ENCODE data around the gene KLHDC2. TPM values are rescaled to one million over a fixed set of nuclear protein-coding genes. Genes with fewer than 3 reads are reported as not detected.
"Not testable (repeated sequence)": the region's sequence is repeated elsewhere in the genome, so short reads cannot be mapped to it uniquely, and the experiment has no call there.

Gene KLHDC2
- total RNA-seq, 1 donor from 2014 or later = 60.1 TPM

DNA sequence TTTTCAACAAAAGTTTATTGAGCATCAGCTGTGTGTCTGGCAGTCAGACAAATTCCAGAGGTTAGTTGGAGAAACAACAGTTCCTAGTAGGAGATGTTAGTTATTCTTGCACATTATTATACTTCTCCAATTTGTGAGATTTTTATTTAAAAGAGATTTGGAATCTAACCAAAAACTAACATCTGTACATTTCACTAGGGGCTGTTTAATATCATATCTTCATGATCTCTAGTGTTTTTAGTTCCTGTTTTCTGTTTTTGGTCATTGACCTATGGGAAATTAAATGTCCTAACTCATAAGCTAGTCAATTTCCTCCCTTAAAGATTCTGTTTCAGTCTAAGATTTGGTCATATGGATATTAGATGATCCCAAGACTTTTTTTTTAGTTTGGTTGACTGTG is 34.1 kb upstream of the KLHDC2 start:
- H3K4me3 Mint-ChIP-seq (ENCODE audit: unreplicated experiment) = no peak overlapping the region
- peaks cover 23% of the 10 kb centered on the region for H3K36me3 Mint-ChIP-seq (ENCODE audit: unreplicated experiment)
- H3K9me3 Mint-ChIP-seq (ENCODE audit: unreplicated experiment) = no peaks in the 10 kb centered on the region
- H3K27me3 Mint-ChIP-seq (ENCODE audit: unreplicated experiment) = no peaks in the 10 kb centered on the region
- TF ChIP-seq, protein P1, sequence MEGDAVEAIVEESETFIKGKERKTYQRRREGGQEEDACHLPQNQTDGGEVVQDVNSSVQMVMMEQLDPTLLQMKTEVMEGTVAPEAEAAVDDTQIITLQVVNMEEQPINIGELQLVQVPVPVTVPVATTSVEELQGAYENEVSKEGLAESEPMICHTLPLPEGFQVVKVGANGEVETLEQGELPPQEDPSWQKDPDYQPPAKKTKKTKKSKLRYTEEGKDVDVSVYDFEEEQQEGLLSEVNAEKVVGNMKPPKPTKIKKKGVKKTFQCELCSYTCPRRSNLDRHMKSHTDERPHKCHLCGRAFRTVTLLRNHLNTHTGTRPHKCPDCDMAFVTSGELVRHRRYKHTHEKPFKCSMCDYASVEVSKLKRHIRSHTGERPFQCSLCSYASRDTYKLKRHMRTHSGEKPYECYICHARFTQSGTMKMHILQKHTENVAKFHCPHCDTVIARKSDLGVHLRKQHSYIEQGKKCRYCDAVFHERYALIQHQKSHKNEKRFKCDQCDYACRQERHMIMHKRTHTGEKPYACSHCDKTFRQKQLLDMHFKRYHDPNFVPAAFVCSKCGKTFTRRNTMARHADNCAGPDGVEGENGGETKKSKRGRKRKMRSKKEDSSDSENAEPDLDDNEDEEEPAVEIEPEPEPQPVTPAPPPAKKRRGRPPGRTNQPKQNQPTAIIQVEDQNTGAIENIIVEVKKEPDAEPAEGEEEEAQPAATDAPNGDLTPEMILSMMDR (IDR thresholded peaks at IDR 0.05) = no peak
- no peak overlapping the region for H3K27ac Mint-ChIP-seq (ENCODE audit: unreplicated experiment)
- DNase-seq (ENCODE audit: extremely low spot score, unreplicated experiment) = no peak
- H3K4me1 Mint-ChIP-seq (ENCODE audit: unreplicated experiment) = no peaks in the 10 kb centered on the region

DNA sequence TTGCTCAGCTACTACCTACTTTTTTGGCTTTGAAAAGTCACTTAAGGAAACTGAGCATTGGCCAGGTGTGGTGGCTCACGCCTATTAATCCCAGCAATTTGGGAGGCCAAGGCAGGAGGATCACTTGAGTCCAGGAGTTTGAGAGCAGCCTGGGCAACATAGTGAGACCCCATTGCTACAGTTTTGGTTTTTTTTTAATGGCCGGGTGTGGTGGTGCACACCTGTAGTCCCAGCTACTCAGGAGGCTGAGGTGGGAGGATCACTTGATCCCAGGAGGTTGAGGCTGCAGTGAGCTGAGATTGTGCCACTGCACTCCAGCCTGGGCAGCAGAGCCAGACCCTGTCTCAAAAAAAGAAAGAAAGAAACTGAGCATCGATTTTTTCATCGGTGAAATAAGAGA is 32.3 kb upstream of the KLHDC2 start:
- not testable (repeated sequence) for H3K27ac Mint-ChIP-seq (ENCODE audit: unreplicated experiment); H3K27me3 Mint-ChIP-seq (ENCODE audit: unreplicated experiment); H3K9me3 Mint-ChIP-seq (ENCODE audit: unreplicated experiment); H3K4me1 Mint-ChIP-seq (ENCODE audit: unreplicated experiment); DNase-seq (ENCODE audit: extremely low spot score, unreplicated experiment); H3K4me3 Mint-ChIP-seq (ENCODE audit: unreplicated experiment)
- peaks cover 16% of the 10 kb centered on the region for H3K36me3 Mint-ChIP-seq (ENCODE audit: unreplicated experiment)

DNA sequence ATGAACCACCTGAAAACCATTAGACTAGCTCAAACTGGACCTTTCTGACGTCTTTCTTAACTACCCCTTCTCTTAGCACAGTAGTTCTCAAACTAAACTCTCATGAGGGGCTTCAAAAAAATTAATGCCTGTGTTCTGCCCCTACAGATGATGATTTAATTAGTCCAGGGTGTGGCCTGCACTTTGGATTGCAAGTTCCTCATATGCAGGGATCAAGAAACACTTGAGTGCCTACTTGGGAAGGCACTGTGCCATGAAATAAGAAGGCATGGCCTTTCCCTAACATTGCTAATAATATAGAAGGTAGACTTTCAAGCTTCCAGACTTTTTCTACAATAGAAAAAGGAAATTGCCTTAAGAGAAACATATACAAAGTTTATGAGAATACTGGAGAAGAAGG is 22.8 kb upstream of the KLHDC2 start:
- Mint-ChIP-seq H3K36me3 (ENCODE audit: unreplicated experiment) (peaks cover 40% of the 10 kb centered on the region), H3K27me3 (ENCODE audit: unreplicated experiment) (no peaks in the 10 kb centered on the region), H3K4me1 (ENCODE audit: unreplicated experiment) (no peaks in the 10 kb centered on the region), H3K9me3 (ENCODE audit: unreplicated experiment) (no peaks in the 10 kb centered on the region), H3K27ac (ENCODE audit: unreplicated experiment) (no peak overlapping the region), H3K4me3 (ENCODE audit: unreplicated experiment) (no peak overlapping the region)
- TF ChIP-seq, protein P1 (IDR thresholded peaks at IDR 0.05) = no peak
- no peak for DNase-seq (ENCODE audit: extremely low spot score, unreplicated experiment)

DNA sequence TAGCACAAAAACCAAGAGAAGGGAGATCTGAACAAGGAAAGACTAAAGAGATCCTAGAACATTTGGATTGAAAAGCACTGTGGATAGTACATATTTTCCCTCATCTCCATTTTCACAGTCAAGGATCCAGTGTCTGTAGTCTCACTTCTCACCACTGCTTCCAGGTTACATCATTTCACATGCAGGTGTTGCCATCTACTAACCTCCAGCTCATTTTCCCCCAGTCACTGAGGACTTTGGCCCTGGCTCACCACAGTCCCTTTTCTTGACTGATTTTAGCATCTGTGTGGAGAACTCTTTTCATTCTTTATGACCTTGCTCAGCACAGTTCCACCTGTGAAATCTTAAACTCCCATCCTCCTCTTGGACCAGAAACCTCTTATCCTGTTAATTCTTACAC is 21.5 kb upstream of the KLHDC2 start:
- not testable (repeated sequence) for H3K4me3 Mint-ChIP-seq (ENCODE audit: unreplicated experiment); H3K27ac Mint-ChIP-seq (ENCODE audit: unreplicated experiment); DNase-seq (ENCODE audit: extremely low spot score, unreplicated experiment); H3K4me1 Mint-ChIP-seq (ENCODE audit: unreplicated experiment); H3K27me3 Mint-ChIP-seq (ENCODE audit: unreplicated experiment); H3K9me3 Mint-ChIP-seq (ENCODE audit: unreplicated experiment)
- H3K36me3 Mint-ChIP-seq (ENCODE audit: unreplicated experiment) = peaks cover 42% of the 10 kb centered on the region

DNA sequence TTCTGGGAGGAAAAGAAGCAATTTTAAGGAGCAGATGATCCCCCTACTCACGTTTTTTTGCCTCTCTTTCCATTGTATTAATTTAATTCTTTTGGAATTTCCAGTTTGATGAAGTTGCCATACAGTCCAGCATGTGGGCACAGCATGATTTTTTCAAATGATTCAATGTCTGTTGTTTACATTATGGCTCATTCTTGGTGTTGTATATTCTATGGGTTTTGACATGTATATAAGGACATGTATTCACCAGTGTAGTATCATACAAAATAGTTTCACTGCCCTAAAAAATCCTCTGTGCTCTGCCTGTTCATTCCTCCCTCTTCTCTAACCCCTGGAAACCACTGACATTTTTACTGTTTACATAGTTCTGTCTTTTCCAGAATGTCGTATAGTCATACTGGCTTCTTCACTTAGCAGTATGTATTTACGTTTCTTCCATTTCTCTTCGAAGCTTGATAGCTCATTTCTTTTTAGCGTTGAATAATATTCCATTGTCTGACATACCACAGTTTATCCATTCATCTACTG is 13.3 kb upstream of the KLHDC2 start:
- Mint-ChIP-seq H3K27me3 (ENCODE audit: unreplicated experiment) (peaks cover 3% of the 10 kb centered on the region), H3K4me3 (ENCODE audit: unreplicated experiment) (no peak overlapping the region), H3K4me1 (ENCODE audit: unreplicated experiment) (peaks cover 3% of the 10 kb centered on the region), H3K9me3 (ENCODE audit: unreplicated experiment) (no peaks in the 10 kb centered on the region), H3K27ac (ENCODE audit: unreplicated experiment) (no peak overlapping the region), H3K36me3 (ENCODE audit: unreplicated experiment) (peaks cover 3% of the 10 kb centered on the region)
- TF ChIP-seq, protein P1 (IDR thresholded peaks at IDR 0.05) = no peak
- no peak for DNase-seq (ENCODE audit: extremely low spot score, unreplicated experiment)

DNA sequence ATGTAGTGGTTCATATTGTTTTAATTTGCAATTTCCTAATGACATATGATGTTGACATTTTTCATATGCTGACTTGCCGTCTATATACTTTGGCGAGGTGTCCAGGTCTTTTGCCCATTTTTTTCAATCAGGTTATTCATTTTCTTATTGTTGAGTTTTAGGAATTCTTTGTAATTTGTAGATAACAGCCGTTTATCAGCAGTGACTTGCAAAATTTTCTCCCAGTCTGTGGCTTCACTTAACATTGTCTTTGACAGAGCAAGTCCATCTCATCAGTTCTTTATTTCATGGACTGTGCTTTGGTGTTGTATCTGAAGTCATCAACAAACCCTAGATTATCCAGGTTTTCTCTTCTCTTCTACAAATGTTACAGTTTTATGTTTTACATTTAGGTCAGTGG is 12.6 kb upstream of the KLHDC2 start:
- peaks cover 2% of the 10 kb centered on the region for H3K36me3 Mint-ChIP-seq (ENCODE audit: unreplicated experiment)
- H3K4me3 Mint-ChIP-seq (ENCODE audit: unreplicated experiment) = no peak overlapping the region
- peaks cover 7% of the 10 kb centered on the region for H3K27me3 Mint-ChIP-seq (ENCODE audit: unreplicated experiment)
- TF ChIP-seq, protein P1 (IDR thresholded peaks at IDR 0.05) = no peak
- no peak overlapping the region for H3K27ac Mint-ChIP-seq (ENCODE audit: unreplicated experiment)
- DNase-seq (ENCODE audit: extremely low spot score, unreplicated experiment) = no peak
- no peaks in the 10 kb centered on the region for H3K9me3 Mint-ChIP-seq (ENCODE audit: unreplicated experiment)
- H3K4me1 Mint-ChIP-seq (ENCODE audit: unreplicated experiment) = peaks cover 3% of the 10 kb centered on the region
